ENCODE data around the gene CELF1.

CELF1 gene

DNA sequence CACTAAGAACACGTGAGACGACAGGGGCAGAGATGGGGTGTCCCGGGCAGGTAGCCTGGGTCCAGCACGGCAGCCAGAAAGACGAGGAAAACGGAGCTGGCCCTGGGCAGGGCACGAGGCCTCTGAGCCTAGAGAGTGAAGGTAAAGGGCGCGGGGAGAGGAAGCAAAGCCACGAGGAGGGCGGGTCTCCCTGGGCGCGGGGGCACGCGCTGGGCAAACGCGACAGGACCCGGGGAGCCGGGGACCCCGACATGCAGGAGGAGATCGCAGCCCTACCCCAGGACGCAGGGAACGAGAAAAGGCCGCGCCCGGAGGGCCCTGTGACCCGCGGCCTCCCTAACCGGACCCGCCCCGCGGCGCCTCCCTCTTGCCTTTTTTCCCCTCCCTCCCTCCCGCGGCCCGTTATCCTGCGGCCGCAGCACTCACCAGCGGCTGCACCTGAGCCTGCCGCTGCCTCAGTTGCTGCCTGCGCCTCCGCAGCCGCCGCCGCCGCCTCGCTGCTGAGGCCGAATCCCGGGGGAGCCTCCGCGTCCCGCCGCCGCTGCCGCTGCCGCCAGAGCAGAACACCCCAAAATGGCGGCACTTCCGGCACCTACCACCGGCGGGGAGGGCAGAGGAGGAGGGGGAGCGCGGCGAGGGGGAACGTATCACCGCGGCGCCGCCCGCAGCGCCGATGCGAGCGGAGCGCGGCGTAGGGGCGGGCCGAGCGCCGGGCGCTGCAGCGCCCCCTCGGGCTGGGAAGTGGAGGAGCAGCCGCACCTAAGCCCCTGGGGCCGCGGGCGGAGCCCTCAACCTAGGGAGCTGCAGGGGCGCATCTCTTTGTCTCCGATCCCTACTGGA, at the start of gene CELF1:
TSS of gene CELF1 (minus strand) at position 567 of the 840 bp plus-strand sequence. CDS start 53,609 bp downstream, outside the sequence.
- Histone ChIP-seq H3K27me3 (ENCODE audit: insufficient read depth, insufficient read length) (no peaks in the 10 kb centered on the region), H3K4me1 (ENCODE audit: insufficient read depth, insufficient read length) (peaks cover 2% of the 10 kb centered on the region), H3K4me3 (ENCODE audit: insufficient read length, low read depth) (peak within 1 kb of the TSS; percentile 96), H3K9ac (ENCODE audit: insufficient read length, low read depth) (peak within 1 kb of the TSS; percentile 96), H3K36me3 (ENCODE audit: insufficient read depth, insufficient read length, low read length) (peaks cover 35% of the 10 kb centered on the region), H3K9me3 (ENCODE audit: insufficient read depth, low read length) (no peaks in the 10 kb centered on the region)
- DNase-seq (ENCODE audit: low read depth, low spot score): peak; percentile 87
- TF ChIP-seq ZNF274 (IDR thresholded peaks at IDR 0.05; ENCODE audit: low read depth, low read length) (no peak), SUZ12 (IDR thresholded peaks at IDR 0.05; ENCODE audit: extremely low read depth, insufficient read depth, insufficient read length) (no peak), YY1 (IDR thresholded peaks at IDR 0.05; ENCODE audit: insufficient read depth, insufficient read length) (peak; percentile 85)

DNA sequence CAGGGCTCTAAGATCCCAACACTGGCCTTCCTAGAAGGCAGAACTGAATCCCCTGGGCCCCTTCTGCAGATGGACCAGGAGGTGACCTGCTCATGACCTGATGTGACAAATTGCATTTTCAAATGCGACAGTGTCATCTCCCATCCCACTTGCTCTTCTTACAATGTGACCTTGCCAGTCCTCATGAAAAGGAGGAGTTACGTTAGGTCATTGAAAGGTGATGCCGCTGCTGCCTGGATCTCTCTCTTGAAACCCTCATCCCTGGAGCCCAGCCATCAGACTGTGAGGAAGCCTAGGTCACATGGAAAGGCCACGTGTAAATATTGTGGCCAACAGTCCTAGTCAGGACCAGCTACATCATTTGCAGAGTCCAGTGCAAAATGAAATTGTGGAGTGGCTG, 47.0 kb upstream of the CELF1 start:
- no peaks in the 10 kb centered on the region for H3K36me3 ChIP-seq (ENCODE audit: insufficient read depth, insufficient read length, low read length)
- peaks cover 12% of the 10 kb centered on the region for H3K27me3 ChIP-seq (ENCODE audit: insufficient read depth, insufficient read length)
- DNase-seq (ENCODE audit: low read depth, low spot score): no peak
- TF ChIP-seq SUZ12 (IDR thresholded peaks at IDR 0.05; ENCODE audit: extremely low read depth, insufficient read depth, insufficient read length) (no peak), ZNF274 (IDR thresholded peaks at IDR 0.05; ENCODE audit: low read depth, low read length) (no peak), YY1 (IDR thresholded peaks at IDR 0.05; ENCODE audit: insufficient read depth, insufficient read length) (no peak)
- no peak overlapping the region for H3K9ac ChIP-seq (ENCODE audit: insufficient read length, low read depth)
- H3K9me3 ChIP-seq (ENCODE audit: insufficient read depth, low read length): no peaks in the 10 kb centered on the region
- peaks cover 6% of the 10 kb centered on the region for H3K4me1 ChIP-seq (ENCODE audit: insufficient read depth, insufficient read length)
- no peak overlapping the region for H3K4me3 ChIP-seq (ENCODE audit: insufficient read length, low read depth)

DNA sequence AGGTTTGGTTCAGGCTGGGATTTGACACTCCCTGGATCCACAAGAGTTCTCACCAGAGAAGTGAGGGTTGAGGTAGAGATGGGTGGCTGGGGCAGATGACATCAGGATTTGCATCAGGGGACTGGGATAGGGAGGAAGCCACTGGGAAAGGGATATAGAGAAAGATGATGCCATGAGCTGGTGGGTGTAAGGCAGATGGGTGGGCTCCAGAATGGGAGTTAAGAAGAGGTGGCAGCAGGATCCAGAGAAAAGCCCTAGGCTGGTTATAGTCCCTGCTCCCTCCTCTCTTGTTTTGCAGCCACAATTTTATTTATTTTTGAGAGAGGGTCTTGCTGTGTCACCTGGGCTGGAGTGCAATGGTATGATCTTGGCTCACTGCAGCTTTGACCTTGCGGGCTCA, 43.0 kb upstream of the CELF1 start:
- H3K27me3 ChIP-seq (ENCODE audit: insufficient read depth, insufficient read length): peaks cover 45% of the 10 kb centered on the region
- H3K4me1 ChIP-seq (ENCODE audit: insufficient read depth, insufficient read length): peaks cover 14% of the 10 kb centered on the region
- no peak overlapping the region for H3K4me3 ChIP-seq (ENCODE audit: insufficient read length, low read depth)
- no peaks in the 10 kb centered on the region for H3K9me3 ChIP-seq (ENCODE audit: insufficient read depth, low read length)
- no peaks in the 10 kb centered on the region for H3K36me3 ChIP-seq (ENCODE audit: insufficient read depth, insufficient read length, low read length)
- H3K9ac ChIP-seq (ENCODE audit: insufficient read length, low read depth): no peak overlapping the region
- TF ChIP-seq ZNF274 (IDR thresholded peaks at IDR 0.05; ENCODE audit: low read depth, low read length) (no peak), SUZ12 (IDR thresholded peaks at IDR 0.05; ENCODE audit: extremely low read depth, insufficient read depth, insufficient read length) (no peak), YY1 (IDR thresholded peaks at IDR 0.05; ENCODE audit: insufficient read depth, insufficient read length) (no peak)
- no peak for DNase-seq (ENCODE audit: low read depth, low spot score)

DNA sequence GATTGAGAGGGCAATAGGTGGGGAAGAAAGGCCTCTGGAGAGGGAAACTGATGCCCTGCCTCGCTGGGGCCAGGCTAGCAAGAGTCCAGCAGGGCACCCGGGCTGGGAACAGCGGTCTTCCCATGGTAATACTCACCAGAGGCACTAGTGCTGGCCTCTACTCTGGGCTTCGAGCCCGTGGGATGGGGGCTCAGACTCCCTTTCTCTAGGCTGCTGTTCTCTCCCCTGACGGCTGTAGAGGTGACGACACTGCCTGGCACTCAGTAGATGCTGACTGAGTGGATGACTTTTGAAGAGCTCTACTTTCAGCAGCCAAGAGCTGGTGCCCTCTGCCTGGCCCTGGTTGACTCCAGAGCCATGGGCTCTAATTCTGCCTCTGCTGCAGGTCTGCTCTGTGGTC, 42.1 kb upstream of the CELF1 start:
- H3K4me1 ChIP-seq (ENCODE audit: insufficient read depth, insufficient read length): peaks cover 13% of the 10 kb centered on the region
- DNase-seq (ENCODE audit: low read depth, low spot score): no peak
- no peaks in the 10 kb centered on the region for H3K36me3 ChIP-seq (ENCODE audit: insufficient read depth, insufficient read length, low read length)
- H3K27me3 ChIP-seq (ENCODE audit: insufficient read depth, insufficient read length): peaks cover 45% of the 10 kb centered on the region
- TF ChIP-seq ZNF274 (IDR thresholded peaks at IDR 0.05; ENCODE audit: low read depth, low read length): no peak
- TF ChIP-seq YY1 (IDR thresholded peaks at IDR 0.05; ENCODE audit: insufficient read depth, insufficient read length): no peak
- no peak for TF ChIP-seq SUZ12 (IDR thresholded peaks at IDR 0.05; ENCODE audit: extremely low read depth, insufficient read depth, insufficient read length)
- no peak overlapping the region for H3K9ac ChIP-seq (ENCODE audit: insufficient read length, low read depth)
- H3K4me3 ChIP-seq (ENCODE audit: insufficient read length, low read depth): no peak overlapping the region
- no peaks in the 10 kb centered on the region for H3K9me3 ChIP-seq (ENCODE audit: insufficient read depth, low read length)

DNA sequence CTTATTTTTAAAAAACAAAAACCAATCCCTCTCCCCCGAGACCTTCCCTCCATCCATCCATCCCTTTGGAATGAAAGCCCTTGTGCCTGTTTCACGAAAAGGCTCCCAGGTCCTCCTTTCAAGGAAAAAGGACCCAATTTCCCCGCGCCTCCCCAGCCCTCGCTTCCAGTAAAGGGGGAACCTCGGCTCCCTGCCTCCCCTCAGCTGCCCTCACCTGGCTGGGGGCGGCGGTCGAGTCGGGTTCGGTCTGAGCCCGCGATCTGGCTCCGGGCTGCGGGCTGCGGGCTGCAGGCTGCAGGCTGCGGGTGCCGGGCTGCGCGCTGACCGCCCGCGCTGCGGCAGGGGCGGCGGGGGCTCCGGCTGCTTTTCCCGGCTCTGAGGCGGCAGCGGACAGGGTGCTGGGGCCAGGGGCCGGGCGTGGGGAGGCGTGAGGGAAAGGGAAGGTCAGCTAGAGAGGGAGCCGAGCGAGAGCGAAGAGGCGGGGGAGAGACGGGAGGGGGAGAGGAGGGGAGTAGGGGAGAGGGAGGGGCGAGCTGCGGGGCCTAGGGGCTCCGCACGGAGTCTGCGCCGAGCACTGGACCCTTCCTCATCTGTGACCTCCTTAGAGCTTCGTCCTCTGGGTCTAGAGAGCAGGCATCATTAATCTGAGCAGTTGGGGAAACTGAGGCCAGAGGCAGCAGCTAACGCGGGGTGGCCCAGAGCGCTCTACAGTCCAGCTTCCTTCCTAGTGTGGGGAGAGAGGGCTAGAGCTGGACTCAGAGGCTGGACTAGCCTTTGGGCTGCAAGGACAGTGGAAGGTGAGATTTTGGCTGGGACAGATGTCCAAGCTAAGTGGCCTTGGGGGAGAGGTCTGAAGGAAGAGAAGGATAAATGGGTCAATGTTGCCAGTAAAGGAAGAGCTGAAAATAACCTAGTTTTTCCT, 41.3 kb upstream of the CELF1 start, which contains the start of gene C1QTNF4:
TSS of gene C1QTNF4 (minus strand) at position 478 of the 922 bp plus-strand sequence. CDS start 3,601 bp downstream, outside the sequence.
- Histone ChIP-seq H3K36me3 (ENCODE audit: insufficient read depth, insufficient read length, low read length) (no peaks in the 10 kb centered on the region), H3K27me3 (ENCODE audit: insufficient read depth, insufficient read length) (peaks cover 45% of the 10 kb centered on the region), H3K4me3 (ENCODE audit: insufficient read length, low read depth) (peak within 1 kb of the TSS; percentile 42), H3K9ac (ENCODE audit: insufficient read length, low read depth) (peak within 1 kb of the TSS; percentile 53), H3K4me1 (ENCODE audit: insufficient read depth, insufficient read length) (peaks cover 11% of the 10 kb centered on the region), H3K9me3 (ENCODE audit: insufficient read depth, low read length) (no peaks in the 10 kb centered on the region)
- no peak for DNase-seq (ENCODE audit: low read depth, low spot score)
- TF ChIP-seq ZNF274 (IDR thresholded peaks at IDR 0.05; ENCODE audit: low read depth, low read length) (no peak), YY1 (IDR thresholded peaks at IDR 0.05; ENCODE audit: insufficient read depth, insufficient read length) (no peak), SUZ12 (IDR thresholded peaks at IDR 0.05; ENCODE audit: extremely low read depth, insufficient read depth, insufficient read length) (no peak)

DNA sequence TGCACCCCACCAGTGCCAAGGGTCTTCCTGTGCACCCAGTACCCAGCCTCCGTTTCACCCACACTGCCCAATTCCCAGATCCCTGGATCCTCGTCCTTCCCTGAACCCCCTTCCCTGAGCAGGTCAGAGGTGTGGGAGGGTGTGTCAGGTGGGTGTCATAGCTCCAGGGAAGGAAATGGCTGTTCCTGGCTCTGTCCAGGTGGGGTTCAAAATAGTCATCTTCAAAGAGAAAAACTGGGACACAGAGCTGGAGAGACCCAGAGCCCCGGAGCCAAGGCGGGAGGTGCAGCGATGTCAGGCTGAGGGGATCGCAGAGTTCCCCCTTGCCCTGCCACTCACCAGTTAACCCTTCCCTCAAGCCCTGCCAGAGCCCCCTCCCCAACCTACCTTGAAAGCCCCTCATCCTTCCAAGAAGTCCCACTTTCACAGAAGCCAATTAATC, 40.6 kb upstream of the CELF1 start:
- peaks cover 12% of the 10 kb centered on the region for H3K4me1 ChIP-seq (ENCODE audit: insufficient read depth, insufficient read length)
- TF ChIP-seq YY1 (IDR thresholded peaks at IDR 0.05; ENCODE audit: insufficient read depth, insufficient read length): no peak
- no peak for TF ChIP-seq ZNF274 (IDR thresholded peaks at IDR 0.05; ENCODE audit: low read depth, low read length)
- no peak for TF ChIP-seq SUZ12 (IDR thresholded peaks at IDR 0.05; ENCODE audit: extremely low read depth, insufficient read depth, insufficient read length)
- no peaks in the 10 kb centered on the region for H3K36me3 ChIP-seq (ENCODE audit: insufficient read depth, insufficient read length, low read length)
- no peak for DNase-seq (ENCODE audit: low read depth, low spot score)
- H3K9ac ChIP-seq (ENCODE audit: insufficient read length, low read depth): peak overlapping the region; percentile 53
- H3K4me3 ChIP-seq (ENCODE audit: insufficient read length, low read depth): peak overlapping the region; percentile 42
- H3K9me3 ChIP-seq (ENCODE audit: insufficient read depth, low read length): no peaks in the 10 kb centered on the region
- peaks cover 45% of the 10 kb centered on the region for H3K27me3 ChIP-seq (ENCODE audit: insufficient read depth, insufficient read length)

Measured in NT2/D1 (cell line).